HepG2 (cell line): Measurements from ENCODE around the gene TPST2. TPM values are rescaled to one million over a fixed set of nuclear protein-coding genes. Genes with fewer than 3 reads are reported as not detected.

Experiments
- AKAP8 ChIP-seq: sonication (generic); formaldehyde crosslinking; IDR thresholded peaks from 2 replicates; pipeline ENCODE4 v1.5.1; 2020; ENCODE audit warnings: mild to moderate bottlenecking, missing genetic modification reagents
- ARHGAP35 ChIP-seq: sonication (generic); formaldehyde crosslinking; IDR thresholded peaks from 2 replicates; pipeline ENCODE4 v1.9.0; 2022; ENCODE audit warnings: mild to moderate bottlenecking, inconsistent platforms, moderate library complexity, missing genetic modification reagents, borderline replicate concordance
- ATAD3A ChIP-seq: sonication (generic); formaldehyde crosslinking; IDR thresholded peaks from 2 replicates; pipeline ENCODE4 v1.4.0; 2020; ENCODE audit warnings: missing genetic modification reagents
- ATF7-NPFF ChIP-seq: sonication (generic); formaldehyde crosslinking; IDR thresholded peaks from 2 replicates; pipeline ENCODE4 v1.8.1; 2023; ENCODE audit warnings: mild to moderate bottlenecking, low read depth, missing genetic modification reagents, moderate library complexity
- CENPX ChIP-seq: sonication (generic); formaldehyde crosslinking; IDR thresholded peaks from 2 replicates; pipeline ENCODE4 v1.9.0; 2021; ENCODE audit warnings: mild to moderate bottlenecking, missing genetic modification reagents, moderate library complexity
- CHCHD3 ChIP-seq: sonication (generic); formaldehyde crosslinking; IDR thresholded peaks from 2 replicates; pipeline ENCODE4 v1.8.0; 2022; ENCODE audit warnings: mild to moderate bottlenecking, missing genetic modification reagents, moderate library complexity
- GABPA ChIP-seq, 2 experiments: IDR thresholded peaks; 2 replicates each; pipeline ENCODE4 v1.6.1; 2011 to 2016; ENCODE audit warnings: low read depth in 2 of 2, low read length in 1 of 2, missing biosample characterization in 1 of 2, missing genetic modification characterization in 1 of 2
- NFE2L1 ChIP-seq: sonication (generic); formaldehyde crosslinking; IDR thresholded peaks from 2 replicates; pipeline ENCODE4 v1.4.0; 2020; ENCODE audit warnings: missing genetic modification reagents, mild to moderate bottlenecking, borderline replicate concordance
- PRDM4 ChIP-seq: sonication (generic); formaldehyde crosslinking; IDR thresholded peaks from 2 replicates; pipeline ENCODE4 v1.9.0; 2021; ENCODE audit warnings: missing genetic modification reagents, borderline replicate concordance
- RBAK ChIP-seq: sonication (generic); formaldehyde crosslinking; IDR thresholded peaks from 2 replicates; pipeline ENCODE4 v1.5.1; 2020; ENCODE audit warnings: mild to moderate bottlenecking, missing genetic modification reagents
- RBM39 ChIP-seq: fragments of 200-400 bp; formaldehyde crosslinking; IDR thresholded peaks from one replicate; pipeline ENCODE4 v1.6.1; 2018; ENCODE audit warnings: antibody characterized with exemption, mild to moderate bottlenecking, low read depth, low read length; ENCODE audit not compliant: poor library complexity, severe bottlenecking
- SNAPC5 ChIP-seq: sonication (generic); formaldehyde crosslinking; IDR thresholded peaks from 2 replicates; pipeline ENCODE4 v1.8.1; 2023; ENCODE audit warnings: mild to moderate bottlenecking, missing genetic modification reagents, borderline replicate concordance
- ZFAT ChIP-seq: sonication (generic); formaldehyde crosslinking; conservative IDR thresholded peaks from 2 replicates; pipeline ENCODE4 v1.8.1; 2023; ENCODE audit warnings: missing genetic modification reagents, inconsistent platforms
- ZKSCAN1 ChIP-seq: fragments of 150-350 bp; IDR thresholded peaks from 2 replicates; pipeline ENCODE4 v1.6.1; 2014; ENCODE audit warnings: low read length
- ZNF354B ChIP-seq: sonication (generic); formaldehyde crosslinking; IDR thresholded peaks from 2 replicates; pipeline ENCODE4 v1.8.0; 2022; ENCODE audit warnings: mild to moderate bottlenecking, missing genetic modification reagents
- ZNF367 ChIP-seq: sonication (generic); formaldehyde crosslinking; IDR thresholded peaks from 2 replicates; pipeline ENCODE4 v1.4.0; 2020; ENCODE audit warnings: missing genetic modification reagents, borderline replicate concordance
- ZNF432 ChIP-seq: sonication (generic); formaldehyde crosslinking; IDR thresholded peaks from 2 replicates; pipeline ENCODE4 v1.5.0; 2020; ENCODE audit warnings: missing genetic modification reagents, mild to moderate bottlenecking, borderline replicate concordance
- ZNF44 ChIP-seq: sonication (generic); formaldehyde crosslinking; IDR thresholded peaks from 2 replicates; pipeline ENCODE4 v1.5.1; 2020; ENCODE audit warnings: mild to moderate bottlenecking, missing genetic modification reagents
- ZNF766 ChIP-seq: sonication (generic); formaldehyde crosslinking; IDR thresholded peaks from 2 replicates; pipeline ENCODE4 v1.5.0; 2020; ENCODE audit warnings: missing genetic modification reagents, borderline replicate concordance
- ZSCAN25 ChIP-seq: sonication (generic); formaldehyde crosslinking; IDR thresholded peaks from 2 replicates; pipeline ENCODE4 v1.8.0; 2022; ENCODE audit warnings: mild to moderate bottlenecking, missing genetic modification reagents
- polyA plus RNA-seq, 8 experiments: library from polyadenylated mRNA; depleted of rRNA in 3 of 8; stranded (reverse) in 7 of 8; unstranded in 1 of 8; fragments of >200 nt; fragmentation: Illumina TruSeq in 4 of 8; extraction: Trizol in 4 of 8; gene quantifications; 2 replicates each; pipeline versions ENCODE4 v1.2.1 to v1.2.3, GENCODE V29; 2011 to 2016; ENCODE audit warnings: low read depth in 4 of 8, missing spikeins in 1 of 8, mixed read lengths in 1 of 8; ENCODE audit not compliant: insufficient read depth in 1 of 8
- total RNA-seq, 5 experiments: library from RNA; depleted of rRNA; stranded (reverse); fragments of >200 nt; fragmentation: Illumina TruSeq; extraction: Trizol; gene quantifications; 2 replicates each; pipeline ENCODE4 v1.2.3, GENCODE V29; 2016; ENCODE audit warnings: low read depth in 1 of 5
- TF ChIP-seq, protein P1 (sequence below): sonication (generic); formaldehyde crosslinking; IDR thresholded peaks from 2 replicates; pipeline ENCODE4 v1.4.0; 2020; ENCODE audit warnings: missing genetic modification reagents

TPST2 gene
- total and polyA plus RNA-seq, 2 of the 13 experiments (the other 11 are each of a cell fraction or from before 2014, with no cell fraction given), result 15.2 to 23.8 TPM

GRCh38 chr22:26483439-26484359, 106.2 kb downstream of the TPST2 start, which contains the start of the genes HPS4 and SRRD (continued):
- no peak for TF ChIP-seq RBAK (CRISPR knock-in tag)
- peak; percentile 78; the same call in 1 of the 2 replicates for TF ChIP-seq ZNF766 (CRISPR knock-in tag)
- TF ChIP-seq AKAP8 (CRISPR knock-in tag), result peak; percentile 33; the same call in 1 of the 2 replicates
- peak; percentile 26; the same call in 1 of the 2 replicates for TF ChIP-seq ATAD3A (CRISPR knock-in tag)
- TF ChIP-seq ZNF367 (CRISPR knock-in tag), result 0 out of 2 replicates have a peak, but pooled peaks have one; percentile 52
- TF ChIP-seq CENPX (CRISPR knock-in tag), result no peak
- peak; percentile 40; the same call in 1 of the 2 replicates for TF ChIP-seq ZSCAN25 (CRISPR knock-in tag)
- TF ChIP-seq ZFAT (CRISPR knock-in tag), result no peak
- TF ChIP-seq PRDM4 (CRISPR knock-in tag), result no peak
- 0 out of 2 replicates have a peak, but pooled peaks have one; percentile 62 for TF ChIP-seq ZNF44 (CRISPR knock-in tag)
- TF ChIP-seq, protein P1, sequence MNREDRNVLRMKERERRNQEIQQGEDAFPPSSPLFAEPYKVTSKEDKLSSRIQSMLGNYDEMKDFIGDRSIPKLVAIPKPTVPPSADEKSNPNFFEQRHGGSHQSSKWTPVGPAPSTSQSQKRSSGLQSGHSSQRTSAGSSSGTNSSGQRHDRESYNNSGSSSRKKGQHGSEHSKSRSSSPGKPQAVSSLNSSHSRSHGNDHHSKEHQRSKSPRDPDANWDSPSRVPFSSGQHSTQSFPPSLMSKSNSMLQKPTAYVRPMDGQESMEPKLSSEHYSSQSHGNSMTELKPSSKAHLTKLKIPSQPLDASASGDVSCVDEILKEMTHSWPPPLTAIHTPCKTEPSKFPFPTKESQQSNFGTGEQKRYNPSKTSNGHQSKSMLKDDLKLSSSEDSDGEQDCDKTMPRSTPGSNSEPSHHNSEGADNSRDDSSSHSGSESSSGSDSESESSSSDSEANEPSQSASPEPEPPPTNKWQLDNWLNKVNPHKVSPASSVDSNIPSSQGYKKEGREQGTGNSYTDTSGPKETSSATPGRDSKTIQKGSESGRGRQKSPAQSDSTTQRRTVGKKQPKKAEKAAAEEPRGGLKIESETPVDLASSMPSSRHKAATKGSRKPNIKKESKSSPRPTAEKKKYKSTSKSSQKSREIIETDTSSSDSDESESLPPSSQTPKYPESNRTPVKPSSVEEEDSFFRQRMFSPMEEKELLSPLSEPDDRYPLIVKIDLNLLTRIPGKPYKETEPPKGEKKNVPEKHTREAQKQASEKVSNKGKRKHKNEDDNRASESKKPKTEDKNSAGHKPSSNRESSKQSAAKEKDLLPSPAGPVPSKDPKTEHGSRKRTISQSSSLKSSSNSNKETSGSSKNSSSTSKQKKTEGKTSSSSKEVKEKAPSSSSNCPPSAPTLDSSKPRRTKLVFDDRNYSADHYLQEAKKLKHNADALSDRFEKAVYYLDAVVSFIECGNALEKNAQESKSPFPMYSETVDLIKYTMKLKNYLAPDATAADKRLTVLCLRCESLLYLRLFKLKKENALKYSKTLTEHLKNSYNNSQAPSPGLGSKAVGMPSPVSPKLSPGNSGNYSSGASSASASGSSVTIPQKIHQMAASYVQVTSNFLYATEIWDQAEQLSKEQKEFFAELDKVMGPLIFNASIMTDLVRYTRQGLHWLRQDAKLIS (CRISPR knock-in tag), result no peak
- peak; percentile 88; the same call in 1 of the 2 replicates for TF ChIP-seq CHCHD3
- peak; percentile 77 for TF ChIP-seq RBM39
- peak; percentile 73 for TF ChIP-seq ATF7-NPFF
- no peak for TF ChIP-seq ZNF432
- peak; percentile 35; the same call in 1 of the 2 replicates for TF ChIP-seq GABPA (IDR thresholded peaks at IDR 0.05; ENCODE audit: low read depth, low read length)
- peak; percentile 57 for TF ChIP-seq GABPA (CRISPR knock-in tag; IDR thresholded peaks at IDR 0.05; ENCODE audit: low read depth)
- no peak for TF ChIP-seq ZNF354B (CRISPR knock-in tag)
- no peak for TF ChIP-seq ZKSCAN1
- TF ChIP-seq ARHGAP35 (CRISPR knock-in tag), result peak; percentile 72
- TF ChIP-seq NFE2L1 (CRISPR knock-in tag), result no peak
- no peak for TF ChIP-seq SNAPC5 (CRISPR knock-in tag)
